Activated CD4-positive, alpha-beta T cell treated with anti-CD3 and anti-CD28 coated beads, Interleukin-10, Interleukin-2, amounts not matched to agents 100 ng/mL and 50 ng/mL, durations not matched to agents 16 hours and 8 hours (primary cell): ENCODE results near the gene KLHDC8A.
"Not testable (repeated sequence)": the region's sequence is repeated elsewhere in the genome, so short reads cannot be mapped to it uniquely, and the experiment has no call there.

ENCODE experiments used
- DNase-seq: peaks from one replicate; pipeline ENCODE4 v3.0.0-alpha.2; 2020

KLHDC8A gene

GRCh38 chr1:205370780-205371179, 14.1 kb upstream of the KLHDC8A start:
- no peak for DNase-seq

GRCh38 chr1:205369701-205370123, 13.0 kb upstream of the KLHDC8A start:
- no peak for DNase-seq

- DNase-seq = no peak
Observed at GRCh38 chr1:205368478-205368877, 11.8 kb upstream of the KLHDC8A start.

- no peak for DNase-seq
Observed at GRCh38 chr1:205365945-205366463, 9.3 kb upstream of the KLHDC8A start.

- not testable (repeated sequence) for DNase-seq
Observed at GRCh38 chr1:205365086-205365485, 8.4 kb upstream of the KLHDC8A start.

GRCh38 chr1:205360891-205361290, 4.2 kb upstream of the KLHDC8A start:
- no peak for DNase-seq

- DNase-seq = no peak
Observed at GRCh38 chr1:205359771-205360565, 3.2 kb upstream of the KLHDC8A start.

GRCh38 chr1:205358579-205358978, 1.9 kb upstream of the KLHDC8A start:
- no peak for DNase-seq

- DNase-seq = no peak
Observed at GRCh38 chr1:205357567-205357966, 845 bp upstream of the KLHDC8A start.

- DNase-seq = no peak
Observed at GRCh38 chr1:205355075-205355453, 1.7 kb downstream of the KLHDC8A start.

GRCh38 chr1:205354259-205355074, 2.3 kb downstream of the KLHDC8A start:
- peak; percentile 71 for DNase-seq

GRCh38 chr1:205353612-205354011, 3.1 kb downstream of the KLHDC8A start:
- DNase-seq = no peak

GRCh38 chr1:205353191-205353590, 3.5 kb downstream of the KLHDC8A start:
- DNase-seq = no peak

- DNase-seq = no peak
Observed at GRCh38 chr1:205351984-205352713, 4.6 kb downstream of the KLHDC8A start.

- DNase-seq = no peak
Observed at GRCh38 chr1:205350691-205351141, 6.0 kb downstream of the KLHDC8A start.

GRCh38 chr1:205350124-205350523, 6.6 kb downstream of the KLHDC8A start:
- no peak for DNase-seq

GRCh38 chr1:205348554-205349487, 7.9 kb downstream of the KLHDC8A start:
- no peak for DNase-seq

GRCh38 chr1:205346956-205347574, 9.7 kb downstream of the KLHDC8A start:
- DNase-seq = no peak

- DNase-seq = no peak
Observed at GRCh38 chr1:205345761-205346160, 11.0 kb downstream of the KLHDC8A start.

GRCh38 chr1:205344066-205344928, 12.4 kb downstream of the KLHDC8A start:
- no peak for DNase-seq
